ENCODE measurements around the gene PMM2.

The PMM2 gene

GRCh38 chr16:8864480-8865110 lies 67.0 kb downstream of the PMM2 start:
- H3K4me3 ChIP-seq (ENCODE audit: low read depth, low read length): no peak overlapping the region
- DNase-seq (ENCODE audit: low read depth): no peak
- no peak for TF ChIP-seq MYC (IDR thresholded peaks at IDR 0.05; ENCODE audit: low read depth, low read length)
- no peak for TF ChIP-seq POLR2A (IDR thresholded peaks at IDR 0.05; ENCODE audit: extremely low read depth, insufficient read length)
- TF ChIP-seq MAX (IDR thresholded peaks at IDR 0.05; ENCODE audit: low read depth, low read length): no peak
- no peak for TF ChIP-seq CTCF (IDR thresholded peaks at IDR 0.05; ENCODE audit: low read depth, low read length)

GRCh38 chr16:8865145-8865882 lies 67.7 kb downstream of the PMM2 start:
- TF ChIP-seq CTCF (IDR thresholded peaks at IDR 0.05; ENCODE audit: low read depth, low read length) (no peak), MAX (IDR thresholded peaks at IDR 0.05; ENCODE audit: low read depth, low read length) (no peak), MYC (IDR thresholded peaks at IDR 0.05; ENCODE audit: low read depth, low read length) (no peak), POLR2A (IDR thresholded peaks at IDR 0.05; ENCODE audit: extremely low read depth, insufficient read length) (no peak)
- DNase-seq (ENCODE audit: low read depth): no peak
- H3K4me3 ChIP-seq (ENCODE audit: low read depth, low read length): no peak overlapping the region

GRCh38 chr16:8866118-8866883 lies 68.7 kb downstream of the PMM2 start:
- no peak for DNase-seq (ENCODE audit: low read depth)
- TF ChIP-seq MYC (IDR thresholded peaks at IDR 0.05; ENCODE audit: low read depth, low read length) (no peak), CTCF (IDR thresholded peaks at IDR 0.05; ENCODE audit: low read depth, low read length) (no peak), MAX (IDR thresholded peaks at IDR 0.05; ENCODE audit: low read depth, low read length) (no peak), POLR2A (IDR thresholded peaks at IDR 0.05; ENCODE audit: extremely low read depth, insufficient read length) (no peak)

GRCh38 chr16:8866884-8867215 lies 69.2 kb downstream of the PMM2 start:
- TF ChIP-seq CTCF (IDR thresholded peaks at IDR 0.05; ENCODE audit: low read depth, low read length) (no peak), MAX (IDR thresholded peaks at IDR 0.05; ENCODE audit: low read depth, low read length) (no peak), MYC (IDR thresholded peaks at IDR 0.05; ENCODE audit: low read depth, low read length) (no peak)
- no peak overlapping the region for H3K4me3 ChIP-seq (ENCODE audit: low read depth, low read length)
- no peak for DNase-seq (ENCODE audit: low read depth)

More at GRCh38 chr16:8866118-8866883, 68.7 kb downstream of the PMM2 start:
- no peak overlapping the region for H3K4me3 ChIP-seq (ENCODE audit: low read depth, low read length)

- no peak for DNase-seq (ENCODE audit: low read depth)
- peak overlapping the region; percentile 84 for H3K4me3 ChIP-seq (ENCODE audit: low read depth, low read length)
- no peak for TF ChIP-seq MAX (IDR thresholded peaks at IDR 0.05; ENCODE audit: low read depth, low read length)
- no peak for TF ChIP-seq CTCF (IDR thresholded peaks at IDR 0.05; ENCODE audit: low read depth, low read length)
- no peak for TF ChIP-seq POLR2A (IDR thresholded peaks at IDR 0.05; ENCODE audit: extremely low read depth, insufficient read length)
These were observed 69.7 kb downstream of the PMM2 start for GRCh38 chr16:8867216-8867931.

All from NB4 (cell line).